HG03342 (cell line): ENCODE data around the gene BARX1.
"Not testable (repeated sequence)": the region's sequence is repeated elsewhere in the genome, so short reads cannot be mapped to it uniquely, and the experiment has no call there.

Experiments
- ATAC-seq: cut with Tn5 transposase; IDR thresholded peaks from one replicate; pipeline ENCODE4 v1.9.1; 2021; ENCODE audit warnings: mild to moderate bottlenecking, moderate library complexity; ENCODE audit not compliant: unreplicated experiment

The BARX1 gene

GRCh38 chr9:93967020-93967803 lies 12.1 kb upstream of the BARX1 start:
- ATAC-seq = no peak

- no peak for ATAC-seq
These were observed 10.8 kb upstream of the BARX1 start for GRCh38 chr9:93965830-93966577.

GRCh38 chr9:93964685-93965084 lies 9.5 kb upstream of the BARX1 start:
- no peak for ATAC-seq

GRCh38 chr9:93963969-93964368 lies 8.8 kb upstream of the BARX1 start:
- no peak for ATAC-seq

GRCh38 chr9:93963489-93963888 lies 8.3 kb upstream of the BARX1 start:
- not testable (repeated sequence) for ATAC-seq

- ATAC-seq = no peak
These were observed 7.6 kb upstream of the BARX1 start for GRCh38 chr9:93962561-93963440.

GRCh38 chr9:93962017-93962416 lies 6.9 kb upstream of the BARX1 start:
- no peak for ATAC-seq

GRCh38 chr9:93960971-93961841 lies 6.1 kb upstream of the BARX1 start:
- no peak for ATAC-seq

GRCh38 chr9:93960221-93960970 lies 5.2 kb upstream of the BARX1 start:
- ATAC-seq = no peak

- ATAC-seq = no peak
These were observed 4.6 kb upstream of the BARX1 start for GRCh38 chr9:93959739-93960154.

GRCh38 chr9:93958819-93959682 lies 3.9 kb upstream of the BARX1 start:
- no peak for ATAC-seq

GRCh38 chr9:93958121-93958818 lies 3.1 kb upstream of the BARX1 start:
- ATAC-seq = no peak

- no peak for ATAC-seq
These were observed 1.0 kb upstream of the BARX1 start for GRCh38 chr9:93955981-93956784.

- ATAC-seq = no peak
These were observed 607 bp downstream of the BARX1 start for GRCh38 chr9:93954434-93955061.

GRCh38 chr9:93953496-93954433 lies 1.4 kb downstream of the BARX1 start:
- no peak for ATAC-seq
